Gastrocnemius medialis (tissue), 4 donors: ENCODE data around the gene PIAS1.

Source experiments
- CTCF ChIP-seq, 5 experiments: fragments of 450-650 bp in 3 of 5; fragments of 200-600 bp in 2 of 5; sonication (generic) in 2 of 5; IDR thresholded peaks in 4 of 5; conservative IDR thresholded peaks in 1 of 5; 1 replicate in 4 of 5; 2 replicates in 1 of 5; pipeline ENCODE4 v1.5.1; 2016 to 2019; ENCODE audit warnings: antibody characterized with exemption in 5 of 5, mild to moderate bottlenecking in 3 of 5, moderate library complexity in 3 of 5
- POLR2A ChIP-seq, 2 donors: fragments of 450-650 bp; IDR thresholded peaks; one replicate each; pipeline ENCODE4 v1.6.1; 2017; ENCODE audit warnings: antibody characterized with exemption in 2 of 2, mild to moderate bottlenecking in 2 of 2, moderate library complexity in 2 of 2

- no peak for TF ChIP-seq CTCF (IDR thresholded peaks at IDR 0.05 in 4 of 5, conservative IDR thresholded peaks at IDR 0.05 in 1 of 5)
- no peak for TF ChIP-seq POLR2A (IDR thresholded peaks at IDR 0.05)
Observed at GRCh38 chr15:68012911-68013310, 41.2 kb upstream of the PIAS1 start.
